WTC11 (cell line): ENCODE measurements around the gene COPS6. TPM values are rescaled to one million over a fixed set of nuclear protein-coding genes. Genes with fewer than 3 reads are reported as not detected.
A peak's percentile ranks its signal among the peaks of the same experiment; 100 is the strongest.

Experiments used
- ESRRA ChIP-seq: sonication (generic); formaldehyde crosslinking; IDR thresholded peaks from 2 replicates; pipeline ENCODE4 v1.8.1; 2022; ENCODE audit warnings: mild to moderate bottlenecking, missing genetic modification reagents, borderline replicate concordance
- FOXP1 ChIP-seq: sonication (generic); formaldehyde crosslinking; IDR thresholded peaks from 2 replicates; pipeline ENCODE4 v1.8.0; 2022; ENCODE audit warnings: missing genetic modification reagents, mild to moderate bottlenecking, moderate library complexity, borderline replicate concordance
- IRF2 ChIP-seq: sonication (generic); formaldehyde crosslinking; IDR thresholded peaks from 2 replicates; pipeline ENCODE4 v1.8.0; 2022; ENCODE audit warnings: low read depth, missing genetic modification reagents, borderline replicate concordance
- JAZF1 ChIP-seq: fragments of 250-450 bp; sonication (Bioruptor Pico); IDR thresholded peaks from 2 replicates; pipeline ENCODE4 v1.9.0; 2021; ENCODE audit warnings: moderate library complexity, mild to moderate bottlenecking, inconsistent platforms
- KAT7 ChIP-seq: sonication (generic); formaldehyde crosslinking; IDR thresholded peaks from 2 replicates; pipeline ENCODE4 v1.8.1; 2023; ENCODE audit warnings: missing genetic modification reagents, mild to moderate bottlenecking, borderline replicate concordance
- SP1 ChIP-seq: sonication (generic); formaldehyde crosslinking; conservative IDR thresholded peaks from 2 replicates; pipeline ENCODE4 v1.8.1; 2022; ENCODE audit warnings: missing genetic modification reagents
- ZNF317 ChIP-seq: sonication (generic); formaldehyde crosslinking; IDR thresholded peaks from 2 replicates; pipeline ENCODE4 v1.8.1; 2023; ENCODE audit warnings: low read depth, mild to moderate bottlenecking, moderate library complexity, missing genetic modification reagents, borderline replicate concordance
- total RNA-seq: library from RNA; stranded (reverse); gene quantifications from 3 replicates; pipeline ENCODE4 v1.2.3, GENCODE V29; 2021
- TF ChIP-seq, protein P1 (sequence below): sonication (generic); formaldehyde crosslinking; conservative IDR thresholded peaks from 2 replicates; pipeline ENCODE4 v1.8.1; 2022; ENCODE audit warnings: mild to moderate bottlenecking, missing genetic modification reagents
- TF ChIP-seq, protein P2 (sequence below): sonication (generic); formaldehyde crosslinking; IDR thresholded peaks from 2 replicates; pipeline ENCODE4 v1.8.1; 2023; ENCODE audit warnings: mild to moderate bottlenecking, missing genetic modification reagents, moderate library complexity
- TF ChIP-seq, protein P3 (sequence below): sonication (generic); formaldehyde crosslinking; IDR thresholded peaks from 2 replicates; pipeline ENCODE4 v1.8.0; 2023; ENCODE audit warnings: missing genetic modification reagents, mild to moderate bottlenecking, borderline replicate concordance
- TF ChIP-seq, protein P4 (sequence below): sonication (generic); formaldehyde crosslinking; IDR thresholded peaks from 2 replicates; pipeline ENCODE4 v1.8.0; 2023; ENCODE audit warnings: missing genetic modification reagents
- TF ChIP-seq, protein P5 (sequence below): sonication (generic); formaldehyde crosslinking; IDR thresholded peaks from 2 replicates; pipeline ENCODE4 v1.8.0; 2022; ENCODE audit warnings: mild to moderate bottlenecking, missing genetic modification reagents
- TF ChIP-seq, protein P6 (sequence below): fragments of 250-450 bp; sonication (Bioruptor Pico); conservative IDR thresholded peaks from 2 replicates; pipeline ENCODE4 v1.9.0; 2021; ENCODE audit warnings: mild to moderate bottlenecking
- TF ChIP-seq, protein P7 (sequence below): sonication (generic); formaldehyde crosslinking; IDR thresholded peaks from 2 replicates; pipeline ENCODE4 v1.8.1; 2022; ENCODE audit warnings: mild to moderate bottlenecking, missing genetic modification reagents, moderate library complexity, borderline replicate concordance
- TF ChIP-seq, protein P8 (sequence below): sonication (generic); formaldehyde crosslinking; IDR thresholded peaks from 2 replicates; pipeline ENCODE4 v1.8.1; 2023; ENCODE audit warnings: mild to moderate bottlenecking, missing genetic modification reagents, moderate library complexity
- TF ChIP-seq, protein P9 (sequence below): sonication (generic); formaldehyde crosslinking; IDR thresholded peaks from 2 replicates; pipeline ENCODE4 v1.8.1; 2022; ENCODE audit warnings: mild to moderate bottlenecking, moderate library complexity, missing genetic modification reagents
- TF ChIP-seq, protein P10 (sequence below): sonication (generic); formaldehyde crosslinking; IDR thresholded peaks from 2 replicates; pipeline ENCODE4 v1.8.1; 2023; ENCODE audit warnings: mild to moderate bottlenecking, missing genetic modification reagents, borderline replicate concordance

COPS6 gene
- total RNA-seq, 1 experiment from 2014 or later = 118 TPM

DNA sequence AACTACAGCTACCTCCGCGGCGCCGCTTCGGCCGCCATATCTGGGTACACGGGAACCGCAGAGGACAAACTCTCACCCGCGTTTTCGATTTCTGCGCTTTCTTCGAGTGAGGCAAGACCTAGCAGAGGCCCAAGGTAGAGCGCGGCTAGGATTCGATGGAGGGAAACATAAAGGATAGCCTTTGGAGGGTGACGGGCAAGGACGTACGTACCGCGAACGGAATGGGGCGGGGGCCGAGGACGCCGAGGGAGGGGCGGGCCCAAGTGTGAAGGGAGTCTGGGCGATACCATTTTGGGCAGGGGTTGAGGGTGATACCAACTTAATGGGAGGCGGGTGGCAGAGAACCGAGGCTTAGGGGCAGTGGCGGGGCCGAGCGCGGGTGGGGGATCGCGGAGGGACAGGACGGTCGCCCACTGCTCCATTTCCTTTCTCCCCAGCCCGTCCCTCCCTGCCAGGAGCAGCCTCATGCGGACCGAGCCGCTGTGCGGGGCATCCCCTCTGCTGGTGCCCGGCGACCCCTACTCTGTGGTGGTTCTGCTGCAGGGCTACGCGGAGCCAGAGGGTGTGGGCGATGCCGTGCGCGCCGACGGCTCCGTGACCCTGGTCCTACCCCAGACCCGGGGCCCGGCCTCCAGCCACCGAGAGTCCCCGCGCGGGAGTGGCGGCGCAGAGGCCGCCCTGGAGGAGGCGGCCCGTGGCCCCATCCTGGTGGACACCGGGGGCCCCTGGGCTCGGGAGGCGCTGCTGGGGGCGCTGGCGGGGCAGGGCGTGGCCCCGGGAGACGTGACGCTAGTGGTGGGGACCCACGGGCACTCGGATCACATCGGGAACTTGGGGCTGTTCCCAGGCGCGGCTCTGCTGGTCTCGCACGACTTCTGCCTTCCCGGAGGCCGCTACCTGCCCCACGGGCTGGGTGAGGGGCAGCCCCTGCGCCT is 38.4 kb downstream of the COPS6 start, which contains the start of gene MBLAC1 (continued):
- peak; percentile 72 for TF ChIP-seq SP1 (CRISPR knock-in tag)
- TF ChIP-seq, protein P1, sequence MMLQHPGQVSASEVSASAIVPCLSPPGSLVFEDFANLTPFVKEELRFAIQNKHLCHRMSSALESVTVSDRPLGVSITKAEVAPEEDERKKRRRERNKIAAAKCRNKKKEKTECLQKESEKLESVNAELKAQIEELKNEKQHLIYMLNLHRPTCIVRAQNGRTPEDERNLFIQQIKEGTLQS = no peak
- TF ChIP-seq, protein P2, sequence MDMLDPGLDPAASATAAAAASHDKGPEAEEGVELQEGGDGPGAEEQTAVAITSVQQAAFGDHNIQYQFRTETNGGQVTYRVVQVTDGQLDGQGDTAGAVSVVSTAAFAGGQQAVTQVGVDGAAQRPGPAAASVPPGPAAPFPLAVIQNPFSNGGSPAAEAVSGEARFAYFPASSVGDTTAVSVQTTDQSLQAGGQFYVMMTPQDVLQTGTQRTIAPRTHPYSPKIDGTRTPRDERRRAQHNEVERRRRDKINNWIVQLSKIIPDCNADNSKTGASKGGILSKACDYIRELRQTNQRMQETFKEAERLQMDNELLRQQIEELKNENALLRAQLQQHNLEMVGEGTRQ = no peak
- TF ChIP-seq, protein P3, sequence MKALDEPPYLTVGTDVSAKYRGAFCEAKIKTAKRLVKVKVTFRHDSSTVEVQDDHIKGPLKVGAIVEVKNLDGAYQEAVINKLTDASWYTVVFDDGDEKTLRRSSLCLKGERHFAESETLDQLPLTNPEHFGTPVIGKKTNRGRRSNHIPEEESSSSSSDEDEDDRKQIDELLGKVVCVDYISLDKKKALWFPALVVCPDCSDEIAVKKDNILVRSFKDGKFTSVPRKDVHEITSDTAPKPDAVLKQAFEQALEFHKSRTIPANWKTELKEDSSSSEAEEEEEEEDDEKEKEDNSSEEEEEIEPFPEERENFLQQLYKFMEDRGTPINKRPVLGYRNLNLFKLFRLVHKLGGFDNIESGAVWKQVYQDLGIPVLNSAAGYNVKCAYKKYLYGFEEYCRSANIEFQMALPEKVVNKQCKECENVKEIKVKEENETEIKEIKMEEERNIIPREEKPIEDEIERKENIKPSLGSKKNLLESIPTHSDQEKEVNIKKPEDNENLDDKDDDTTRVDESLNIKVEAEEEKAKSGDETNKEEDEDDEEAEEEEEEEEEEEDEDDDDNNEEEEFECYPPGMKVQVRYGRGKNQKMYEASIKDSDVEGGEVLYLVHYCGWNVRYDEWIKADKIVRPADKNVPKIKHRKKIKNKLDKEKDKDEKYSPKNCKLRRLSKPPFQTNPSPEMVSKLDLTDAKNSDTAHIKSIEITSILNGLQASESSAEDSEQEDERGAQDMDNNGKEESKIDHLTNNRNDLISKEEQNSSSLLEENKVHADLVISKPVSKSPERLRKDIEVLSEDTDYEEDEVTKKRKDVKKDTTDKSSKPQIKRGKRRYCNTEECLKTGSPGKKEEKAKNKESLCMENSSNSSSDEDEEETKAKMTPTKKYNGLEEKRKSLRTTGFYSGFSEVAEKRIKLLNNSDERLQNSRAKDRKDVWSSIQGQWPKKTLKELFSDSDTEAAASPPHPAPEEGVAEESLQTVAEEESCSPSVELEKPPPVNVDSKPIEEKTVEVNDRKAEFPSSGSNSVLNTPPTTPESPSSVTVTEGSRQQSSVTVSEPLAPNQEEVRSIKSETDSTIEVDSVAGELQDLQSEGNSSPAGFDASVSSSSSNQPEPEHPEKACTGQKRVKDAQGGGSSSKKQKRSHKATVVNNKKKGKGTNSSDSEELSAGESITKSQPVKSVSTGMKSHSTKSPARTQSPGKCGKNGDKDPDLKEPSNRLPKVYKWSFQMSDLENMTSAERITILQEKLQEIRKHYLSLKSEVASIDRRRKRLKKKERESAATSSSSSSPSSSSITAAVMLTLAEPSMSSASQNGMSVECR = peak; percentile 49; the same call in 1 of the 2 replicates
- TF ChIP-seq, protein P4, sequence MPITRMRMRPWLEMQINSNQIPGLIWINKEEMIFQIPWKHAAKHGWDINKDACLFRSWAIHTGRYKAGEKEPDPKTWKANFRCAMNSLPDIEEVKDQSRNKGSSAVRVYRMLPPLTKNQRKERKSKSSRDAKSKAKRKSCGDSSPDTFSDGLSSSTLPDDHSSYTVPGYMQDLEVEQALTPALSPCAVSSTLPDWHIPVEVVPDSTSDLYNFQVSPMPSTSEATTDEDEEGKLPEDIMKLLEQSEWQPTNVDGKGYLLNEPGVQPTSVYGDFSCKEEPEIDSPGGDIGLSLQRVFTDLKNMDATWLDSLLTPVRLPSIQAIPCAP (CRISPR knock-in tag) = 0 out of 2 replicates have a peak, but pooled peaks have one; percentile 2
- TF ChIP-seq, protein P5, sequence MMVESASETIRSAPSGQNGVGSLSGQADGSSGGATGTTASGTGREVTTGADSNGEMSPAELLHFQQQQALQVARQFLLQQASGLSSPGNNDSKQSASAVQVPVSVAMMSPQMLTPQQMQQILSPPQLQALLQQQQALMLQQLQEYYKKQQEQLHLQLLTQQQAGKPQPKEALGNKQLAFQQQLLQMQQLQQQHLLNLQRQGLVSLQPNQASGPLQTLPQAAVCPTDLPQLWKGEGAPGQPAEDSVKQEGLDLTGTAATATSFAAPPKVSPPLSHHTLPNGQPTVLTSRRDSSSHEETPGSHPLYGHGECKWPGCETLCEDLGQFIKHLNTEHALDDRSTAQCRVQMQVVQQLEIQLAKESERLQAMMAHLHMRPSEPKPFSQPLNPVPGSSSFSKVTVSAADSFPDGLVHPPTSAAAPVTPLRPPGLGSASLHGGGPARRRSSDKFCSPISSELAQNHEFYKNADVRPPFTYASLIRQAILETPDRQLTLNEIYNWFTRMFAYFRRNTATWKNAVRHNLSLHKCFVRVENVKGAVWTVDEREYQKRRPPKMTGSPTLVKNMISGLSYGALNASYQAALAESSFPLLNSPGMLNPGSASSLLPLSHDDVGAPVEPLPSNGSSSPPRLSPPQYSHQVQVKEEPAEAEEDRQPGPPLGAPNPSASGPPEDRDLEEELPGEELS = peak; percentile 28; the same call in 1 of the 2 replicates
- no peak for TF ChIP-seq JAZF1 (CRISPR knock-in tag)
- TF ChIP-seq, protein P6, sequence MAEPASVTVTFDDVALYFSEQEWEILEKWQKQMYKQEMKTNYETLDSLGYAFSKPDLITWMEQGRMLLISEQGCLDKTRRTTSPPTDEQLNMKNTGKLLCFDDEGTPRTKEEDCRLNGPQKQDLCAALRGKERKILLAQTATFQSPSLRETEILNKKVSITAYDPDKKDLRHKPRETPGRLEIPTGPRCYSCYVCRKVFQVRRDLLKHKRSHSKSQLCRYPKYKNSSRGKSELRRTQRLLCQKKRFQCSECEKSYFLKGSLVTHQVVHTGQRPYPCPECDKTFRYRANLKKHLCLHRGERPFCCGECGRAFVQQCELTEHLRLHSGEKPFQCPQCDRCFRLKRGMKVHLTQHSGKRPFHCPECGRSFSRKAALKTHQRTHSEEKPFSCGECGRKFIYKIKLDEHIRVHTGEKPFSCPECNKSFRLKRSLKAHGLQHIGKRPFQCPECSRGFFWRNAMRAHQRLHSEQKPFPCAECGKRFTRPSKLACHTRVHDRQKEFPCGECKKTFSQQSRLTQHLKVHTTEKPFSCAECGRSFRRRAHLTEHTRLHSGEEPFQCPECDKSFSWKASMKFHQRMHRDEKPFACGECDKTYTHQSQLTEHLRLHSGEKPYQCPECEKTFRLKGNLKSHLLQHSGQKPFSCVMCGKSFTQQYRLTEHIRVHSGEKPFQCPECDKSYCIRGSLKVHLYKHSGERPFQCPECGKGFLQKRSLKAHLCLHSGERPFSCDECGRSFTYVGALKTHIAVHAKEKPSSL (CRISPR knock-in tag) = no peak
- no peak; the same call in 1 of the 2 replicates for TF ChIP-seq KAT7 (CRISPR knock-in tag)
- TF ChIP-seq ESRRA (CRISPR knock-in tag) = no peak
- TF ChIP-seq, protein P7, sequence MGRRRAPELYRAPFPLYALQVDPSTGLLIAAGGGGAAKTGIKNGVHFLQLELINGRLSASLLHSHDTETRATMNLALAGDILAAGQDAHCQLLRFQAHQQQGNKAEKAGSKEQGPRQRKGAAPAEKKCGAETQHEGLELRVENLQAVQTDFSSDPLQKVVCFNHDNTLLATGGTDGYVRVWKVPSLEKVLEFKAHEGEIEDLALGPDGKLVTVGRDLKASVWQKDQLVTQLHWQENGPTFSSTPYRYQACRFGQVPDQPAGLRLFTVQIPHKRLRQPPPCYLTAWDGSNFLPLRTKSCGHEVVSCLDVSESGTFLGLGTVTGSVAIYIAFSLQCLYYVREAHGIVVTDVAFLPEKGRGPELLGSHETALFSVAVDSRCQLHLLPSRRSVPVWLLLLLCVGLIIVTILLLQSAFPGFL = no peak
- TF ChIP-seq IRF2 (CRISPR knock-in tag) = no peak
- no peak for TF ChIP-seq ZNF317 (CRISPR knock-in tag)
- TF ChIP-seq, protein P8, sequence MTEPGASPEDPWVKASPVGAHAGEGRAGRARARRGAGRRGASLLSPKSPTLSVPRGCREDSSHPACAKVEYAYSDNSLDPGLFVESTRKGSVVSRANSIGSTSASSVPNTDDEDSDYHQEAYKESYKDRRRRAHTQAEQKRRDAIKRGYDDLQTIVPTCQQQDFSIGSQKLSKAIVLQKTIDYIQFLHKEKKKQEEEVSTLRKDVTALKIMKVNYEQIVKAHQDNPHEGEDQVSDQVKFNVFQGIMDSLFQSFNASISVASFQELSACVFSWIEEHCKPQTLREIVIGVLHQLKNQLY (CRISPR knock-in tag) = no peak; the same call in 1 of the 2 replicates
- TF ChIP-seq FOXP1 (CRISPR knock-in tag) = no peak; the same call in 1 of the 2 replicates
- TF ChIP-seq, protein P9, sequence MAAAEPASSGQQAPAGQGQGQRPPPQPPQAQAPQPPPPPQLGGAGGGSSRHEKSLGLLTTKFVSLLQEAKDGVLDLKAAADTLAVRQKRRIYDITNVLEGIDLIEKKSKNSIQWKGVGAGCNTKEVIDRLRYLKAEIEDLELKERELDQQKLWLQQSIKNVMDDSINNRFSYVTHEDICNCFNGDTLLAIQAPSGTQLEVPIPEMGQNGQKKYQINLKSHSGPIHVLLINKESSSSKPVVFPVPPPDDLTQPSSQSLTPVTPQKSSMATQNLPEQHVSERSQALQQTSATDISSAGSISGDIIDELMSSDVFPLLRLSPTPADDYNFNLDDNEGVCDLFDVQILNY (CRISPR knock-in tag) = peak; percentile 23; the same call in 1 of the 2 replicates
- TF ChIP-seq, protein P10, sequence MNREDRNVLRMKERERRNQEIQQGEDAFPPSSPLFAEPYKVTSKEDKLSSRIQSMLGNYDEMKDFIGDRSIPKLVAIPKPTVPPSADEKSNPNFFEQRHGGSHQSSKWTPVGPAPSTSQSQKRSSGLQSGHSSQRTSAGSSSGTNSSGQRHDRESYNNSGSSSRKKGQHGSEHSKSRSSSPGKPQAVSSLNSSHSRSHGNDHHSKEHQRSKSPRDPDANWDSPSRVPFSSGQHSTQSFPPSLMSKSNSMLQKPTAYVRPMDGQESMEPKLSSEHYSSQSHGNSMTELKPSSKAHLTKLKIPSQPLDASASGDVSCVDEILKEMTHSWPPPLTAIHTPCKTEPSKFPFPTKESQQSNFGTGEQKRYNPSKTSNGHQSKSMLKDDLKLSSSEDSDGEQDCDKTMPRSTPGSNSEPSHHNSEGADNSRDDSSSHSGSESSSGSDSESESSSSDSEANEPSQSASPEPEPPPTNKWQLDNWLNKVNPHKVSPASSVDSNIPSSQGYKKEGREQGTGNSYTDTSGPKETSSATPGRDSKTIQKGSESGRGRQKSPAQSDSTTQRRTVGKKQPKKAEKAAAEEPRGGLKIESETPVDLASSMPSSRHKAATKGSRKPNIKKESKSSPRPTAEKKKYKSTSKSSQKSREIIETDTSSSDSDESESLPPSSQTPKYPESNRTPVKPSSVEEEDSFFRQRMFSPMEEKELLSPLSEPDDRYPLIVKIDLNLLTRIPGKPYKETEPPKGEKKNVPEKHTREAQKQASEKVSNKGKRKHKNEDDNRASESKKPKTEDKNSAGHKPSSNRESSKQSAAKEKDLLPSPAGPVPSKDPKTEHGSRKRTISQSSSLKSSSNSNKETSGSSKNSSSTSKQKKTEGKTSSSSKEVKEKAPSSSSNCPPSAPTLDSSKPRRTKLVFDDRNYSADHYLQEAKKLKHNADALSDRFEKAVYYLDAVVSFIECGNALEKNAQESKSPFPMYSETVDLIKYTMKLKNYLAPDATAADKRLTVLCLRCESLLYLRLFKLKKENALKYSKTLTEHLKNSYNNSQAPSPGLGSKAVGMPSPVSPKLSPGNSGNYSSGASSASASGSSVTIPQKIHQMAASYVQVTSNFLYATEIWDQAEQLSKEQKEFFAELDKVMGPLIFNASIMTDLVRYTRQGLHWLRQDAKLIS (CRISPR knock-in tag) = 0 out of 2 replicates have a peak, but pooled peaks have one; percentile 18
